ENCODE results near the gene ELK3. TPM values are rescaled to one million over a fixed set of nuclear protein-coding genes. Genes with fewer than 3 reads are reported as not detected.

ELK3 gene
- total and polyA plus RNA-seq, 7 donors = 3.7 to 13.9 (median 9.6) TPM

- DNase-seq (no peak), ATAC-seq (no peak)
- WGBS, 3 donors = 74 to 77% (median 76%) methylated on average over 12 of the region's 12 CpGs
- no peak for TF ChIP-seq CTCF (IDR thresholded peaks at IDR 0.05)
- H3K4me1 ChIP-seq = no peaks in the 10 kb centered on the region
- no peaks in the 10 kb centered on the region for H3K27me3 ChIP-seq (ENCODE audit: insufficient read depth in 3 of 3, low read length in 2 of 3)
- no peaks in the 10 kb centered on the region for H3K36me3 ChIP-seq (ENCODE audit: insufficient read depth in 1 of 2, low read depth in 1 of 2)
- no peaks in the 10 kb centered on the region for H3K9me3 ChIP-seq
- H3K27ac ChIP-seq = no peak overlapping the region
- H3K4me3 ChIP-seq = no peak overlapping the region
- intact Hi-C loops (cut with DNase I) = no loop called here
Measured at GRCh38 chr12:96228566-96229248, 34.5 kb downstream of the ELK3 start.

GRCh38 chr12:96230646-96231045 lies 36.5 kb downstream of the ELK3 start:
- no peaks in the 10 kb centered on the region for H3K36me3 ChIP-seq (ENCODE audit: insufficient read depth in 1 of 2, low read depth in 1 of 2)

GRCh38 chr12:96233168-96233567 lies 39.0 kb downstream of the ELK3 start:
- Histone ChIP-seq H3K9me3 (no peaks in the 10 kb centered on the region), H3K27me3 (ENCODE audit: insufficient read depth in 3 of 3, low read length in 2 of 3) (peaks cover 0 to 15% (median 6%) of the 10 kb centered on the region in 3 donors), H3K36me3 (ENCODE audit: insufficient read depth in 1 of 2, low read depth in 1 of 2) (no peaks in the 10 kb centered on the region), H3K27ac (peak overlapping the region; percentile 16), H3K4me3 (no peak overlapping the region), H3K4me1 (peaks cover 13% of the 10 kb centered on the region)
- ATAC-seq (peak in 1 of 4 donors; percentile 11), DNase-seq (peak; percentile 67 to 74)
- WGBS, 3 donors = 57 to 74% (median 72%) methylated on average over 7 of the region's 7 CpGs
- TF ChIP-seq CTCF (IDR thresholded peaks at IDR 0.05) = no peak
- intact Hi-C loops (cut with DNase I) = no loop called here

More at GRCh38 chr12:96230646-96231045, 36.5 kb downstream of the ELK3 start:
- no peak overlapping the region for H3K27ac ChIP-seq
- DNase-seq = no peak
- intact Hi-C loops (cut with DNase I) = no loop called here
- ATAC-seq = no peak
- no peak for TF ChIP-seq CTCF (IDR thresholded peaks at IDR 0.05)
- no peak overlapping the region for H3K4me3 ChIP-seq
- H3K4me1 ChIP-seq = peaks cover 7% of the 10 kb centered on the region
- H3K27me3 ChIP-seq (ENCODE audit: insufficient read depth in 3 of 3, low read length in 2 of 3) = no peaks in the 10 kb centered on the region
- H3K9me3 ChIP-seq = no peaks in the 10 kb centered on the region
- 88 to 91% (median 90%) methylated on average over 13 of the region's 13 CpGs for WGBS, 3 donors

GRCh38 chr12:96233939-96234461 lies 39.8 kb downstream of the ELK3 start:
- intact Hi-C loops (cut with DNase I) = no loop called here
- Histone ChIP-seq H3K27me3 (ENCODE audit: insufficient read depth in 3 of 3, low read length in 2 of 3) (peaks cover 0 to 23% (median 8%) of the 10 kb centered on the region in 3 donors), H3K9me3 (no peaks in the 10 kb centered on the region), H3K27ac (peak overlapping the region; percentile 36), H3K4me3 (no peak overlapping the region), H3K4me1 (peaks cover 16% of the 10 kb centered on the region), H3K36me3 (ENCODE audit: insufficient read depth in 1 of 2, low read depth in 1 of 2) (no peaks in the 10 kb centered on the region)
- DNase-seq (peak; percentile 92 to 95), ATAC-seq (peak; percentile 83 to 93 (median 91))
- no peak for TF ChIP-seq CTCF (IDR thresholded peaks at IDR 0.05)
- WGBS, 3 donors = 13 to 17% (median 16%) methylated on average over 14 to 15 of the region's 15 CpGs

Measured in psoas muscle (tissue), 8 donors.